H1 (cell line): ENCODE measurements around the gene PXK. TPM values are rescaled to one million over a fixed set of nuclear protein-coding genes. Genes with fewer than 3 reads are reported as not detected.

Experiments
- BACH1 ChIP-seq: IDR thresholded peaks from 2 replicates; pipeline ENCODE4 v1.6.1; 2012; ENCODE audit warnings: low read length, improper control_type of control experiment
- BRCA1 ChIP-seq: IDR thresholded peaks from 2 replicates; pipeline ENCODE4 v1.6.1; 2012; ENCODE audit warnings: low read depth, low read length, improper control_type of control experiment
- CTBP2 ChIP-seq: IDR thresholded peaks from 2 replicates; pipeline ENCODE4 v1.7.0; 2011; ENCODE audit warnings: borderline replicate concordance, mild to moderate bottlenecking, moderate library complexity, mixed read lengths, low read length; ENCODE audit not compliant: insufficient read depth, insufficient read length
- E2F6 ChIP-seq: IDR thresholded peaks from 2 replicates; pipeline ENCODE4 v1.6.1; 2012; ENCODE audit warnings: inconsistent platforms
- POLR2AphosphoS5 ChIP-seq: IDR thresholded peaks from 2 replicates; pipeline ENCODE4 v1.6.1; 2011; ENCODE audit warnings: low read depth, low read length
- RBBP5 ChIP-seq: IDR thresholded peaks from 2 replicates; pipeline ENCODE4 v1.7.1; 2012; ENCODE audit warnings: low read depth, mild to moderate bottlenecking, inconsistent platforms, low read length, moderate library complexity, borderline replicate concordance
- TBP ChIP-seq: IDR thresholded peaks from 2 replicates; pipeline ENCODE4 v1.6.1; 2011; ENCODE audit warnings: low read depth, low read length, improper control_type of control experiment
- ZNF274 ChIP-seq: IDR thresholded peaks from 2 replicates; pipeline ENCODE4 v1.7.0; 2012; ENCODE audit warnings: low read length, borderline replicate concordance; ENCODE audit errors: extremely low read depth
- polyA plus RNA-seq, 7 experiments: library from polyadenylated mRNA; depleted of rRNA in 3 of 7; stranded (reverse) in 5 of 7; unstranded in 2 of 7; fragments of >200 nt in 5 of 7; fragments of 200-250 nt in 2 of 7; gene quantifications; 1 replicate in 5 of 7; 2 replicates in 1 of 7; 4 replicates in 1 of 7; pipeline versions ENCODE4 v1.2.1 to v1.2.3, GENCODE V29; 2011 to 2013; ENCODE audit warnings: missing spikeins in 2 of 7, mixed read lengths in 2 of 7
- total RNA-seq: library from RNA; stranded (reverse); fragmentation: NEBNext Ultra II Directional; extraction: Animal tissue kit (Norgen Biotek cat#: 25700); gene quantifications from 2 replicates; pipeline ENCODE4 v1.2.1, GENCODE V29; 2021
- TF ChIP-seq, protein P1 (sequence below): fragments of 300-600 bp; sonication (generic); IDR thresholded peaks from 2 replicates; pipeline ENCODE4 v1.7.1; 2012; ENCODE audit warnings: low read length, moderate library complexity, mild to moderate bottlenecking, inconsistent platforms; ENCODE audit not compliant: insufficient replicate concordance
- TF ChIP-seq, protein P2 (sequence below): IDR thresholded peaks from 2 replicates; pipeline ENCODE4 v1.6.1; 2011; ENCODE audit warnings: low read length, improper control_type of control experiment

PXK gene
- total and polyA plus RNA-seq, 2 of the 8 experiments (the other 6 are each of a cell fraction or from before 2014, with no cell fraction given), result 3.5 to 7.1 TPM

DNA sequence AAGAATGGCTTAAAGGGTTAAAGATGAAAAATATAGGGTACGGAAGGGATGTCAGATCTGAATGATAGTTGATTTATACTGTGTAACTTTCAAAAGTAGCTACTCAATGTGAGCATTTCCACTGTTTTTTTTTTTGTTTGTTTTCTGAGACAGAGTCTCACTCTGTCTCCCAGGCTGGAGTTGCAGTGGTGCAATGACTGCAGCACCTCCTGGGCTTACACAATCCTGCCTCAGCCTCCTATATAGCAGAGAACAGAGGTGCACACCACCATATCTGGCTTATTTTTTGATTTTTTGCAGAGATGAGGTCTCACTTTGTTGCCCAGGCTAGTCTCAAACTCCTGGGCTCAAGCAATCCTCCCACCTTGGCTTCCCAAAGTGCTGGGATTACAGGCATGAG is 9.9 kb upstream of the PXK start (continued):
- TF ChIP-seq, protein P1, sequence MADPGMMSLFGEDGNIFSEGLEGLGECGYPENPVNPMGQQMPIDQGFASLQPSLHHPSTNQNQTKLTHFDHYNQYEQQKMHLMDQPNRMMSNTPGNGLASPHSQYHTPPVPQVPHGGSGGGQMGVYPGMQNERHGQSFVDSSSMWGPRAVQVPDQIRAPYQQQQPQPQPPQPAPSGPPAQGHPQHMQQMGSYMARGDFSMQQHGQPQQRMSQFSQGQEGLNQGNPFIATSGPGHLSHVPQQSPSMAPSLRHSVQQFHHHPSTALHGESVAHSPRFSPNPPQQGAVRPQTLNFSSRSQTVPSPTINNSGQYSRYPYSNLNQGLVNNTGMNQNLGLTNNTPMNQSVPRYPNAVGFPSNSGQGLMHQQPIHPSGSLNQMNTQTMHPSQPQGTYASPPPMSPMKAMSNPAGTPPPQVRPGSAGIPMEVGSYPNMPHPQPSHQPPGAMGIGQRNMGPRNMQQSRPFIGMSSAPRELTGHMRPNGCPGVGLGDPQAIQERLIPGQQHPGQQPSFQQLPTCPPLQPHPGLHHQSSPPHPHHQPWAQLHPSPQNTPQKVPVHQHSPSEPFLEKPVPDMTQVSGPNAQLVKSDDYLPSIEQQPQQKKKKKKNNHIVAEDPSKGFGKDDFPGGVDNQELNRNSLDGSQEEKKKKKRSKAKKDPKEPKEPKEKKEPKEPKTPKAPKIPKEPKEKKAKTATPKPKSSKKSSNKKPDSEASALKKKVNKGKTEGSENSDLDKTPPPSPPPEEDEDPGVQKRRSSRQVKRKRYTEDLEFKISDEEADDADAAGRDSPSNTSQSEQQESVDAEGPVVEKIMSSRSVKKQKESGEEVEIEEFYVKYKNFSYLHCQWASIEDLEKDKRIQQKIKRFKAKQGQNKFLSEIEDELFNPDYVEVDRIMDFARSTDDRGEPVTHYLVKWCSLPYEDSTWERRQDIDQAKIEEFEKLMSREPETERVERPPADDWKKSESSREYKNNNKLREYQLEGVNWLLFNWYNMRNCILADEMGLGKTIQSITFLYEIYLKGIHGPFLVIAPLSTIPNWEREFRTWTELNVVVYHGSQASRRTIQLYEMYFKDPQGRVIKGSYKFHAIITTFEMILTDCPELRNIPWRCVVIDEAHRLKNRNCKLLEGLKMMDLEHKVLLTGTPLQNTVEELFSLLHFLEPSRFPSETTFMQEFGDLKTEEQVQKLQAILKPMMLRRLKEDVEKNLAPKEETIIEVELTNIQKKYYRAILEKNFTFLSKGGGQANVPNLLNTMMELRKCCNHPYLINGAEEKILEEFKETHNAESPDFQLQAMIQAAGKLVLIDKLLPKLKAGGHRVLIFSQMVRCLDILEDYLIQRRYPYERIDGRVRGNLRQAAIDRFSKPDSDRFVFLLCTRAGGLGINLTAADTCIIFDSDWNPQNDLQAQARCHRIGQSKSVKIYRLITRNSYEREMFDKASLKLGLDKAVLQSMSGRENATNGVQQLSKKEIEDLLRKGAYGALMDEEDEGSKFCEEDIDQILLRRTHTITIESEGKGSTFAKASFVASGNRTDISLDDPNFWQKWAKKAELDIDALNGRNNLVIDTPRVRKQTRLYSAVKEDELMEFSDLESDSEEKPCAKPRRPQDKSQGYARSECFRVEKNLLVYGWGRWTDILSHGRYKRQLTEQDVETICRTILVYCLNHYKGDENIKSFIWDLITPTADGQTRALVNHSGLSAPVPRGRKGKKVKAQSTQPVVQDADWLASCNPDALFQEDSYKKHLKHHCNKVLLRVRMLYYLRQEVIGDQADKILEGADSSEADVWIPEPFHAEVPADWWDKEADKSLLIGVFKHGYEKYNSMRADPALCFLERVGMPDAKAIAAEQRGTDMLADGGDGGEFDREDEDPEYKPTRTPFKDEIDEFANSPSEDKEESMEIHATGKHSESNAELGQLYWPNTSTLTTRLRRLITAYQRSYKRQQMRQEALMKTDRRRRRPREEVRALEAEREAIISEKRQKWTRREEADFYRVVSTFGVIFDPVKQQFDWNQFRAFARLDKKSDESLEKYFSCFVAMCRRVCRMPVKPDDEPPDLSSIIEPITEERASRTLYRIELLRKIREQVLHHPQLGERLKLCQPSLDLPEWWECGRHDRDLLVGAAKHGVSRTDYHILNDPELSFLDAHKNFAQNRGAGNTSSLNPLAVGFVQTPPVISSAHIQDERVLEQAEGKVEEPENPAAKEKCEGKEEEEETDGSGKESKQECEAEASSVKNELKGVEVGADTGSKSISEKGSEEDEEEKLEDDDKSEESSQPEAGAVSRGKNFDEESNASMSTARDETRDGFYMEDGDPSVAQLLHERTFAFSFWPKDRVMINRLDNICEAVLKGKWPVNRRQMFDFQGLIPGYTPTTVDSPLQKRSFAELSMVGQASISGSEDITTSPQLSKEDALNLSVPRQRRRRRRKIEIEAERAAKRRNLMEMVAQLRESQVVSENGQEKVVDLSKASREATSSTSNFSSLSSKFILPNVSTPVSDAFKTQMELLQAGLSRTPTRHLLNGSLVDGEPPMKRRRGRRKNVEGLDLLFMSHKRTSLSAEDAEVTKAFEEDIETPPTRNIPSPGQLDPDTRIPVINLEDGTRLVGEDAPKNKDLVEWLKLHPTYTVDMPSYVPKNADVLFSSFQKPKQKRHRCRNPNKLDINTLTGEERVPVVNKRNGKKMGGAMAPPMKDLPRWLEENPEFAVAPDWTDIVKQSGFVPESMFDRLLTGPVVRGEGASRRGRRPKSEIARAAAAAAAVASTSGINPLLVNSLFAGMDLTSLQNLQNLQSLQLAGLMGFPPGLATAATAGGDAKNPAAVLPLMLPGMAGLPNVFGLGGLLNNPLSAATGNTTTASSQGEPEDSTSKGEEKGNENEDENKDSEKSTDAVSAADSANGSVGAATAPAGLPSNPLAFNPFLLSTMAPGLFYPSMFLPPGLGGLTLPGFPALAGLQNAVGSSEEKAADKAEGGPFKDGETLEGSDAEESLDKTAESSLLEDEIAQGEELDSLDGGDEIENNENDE, result no peak
- TF ChIP-seq BACH1 (no peak), CTBP2 (no peak), POLR2AphosphoS5 (no peak), ZNF274 (no peak), RBBP5 (no peak), BRCA1 (no peak), E2F6 (no peak), TBP (no peak)
- TF ChIP-seq, protein P2, sequence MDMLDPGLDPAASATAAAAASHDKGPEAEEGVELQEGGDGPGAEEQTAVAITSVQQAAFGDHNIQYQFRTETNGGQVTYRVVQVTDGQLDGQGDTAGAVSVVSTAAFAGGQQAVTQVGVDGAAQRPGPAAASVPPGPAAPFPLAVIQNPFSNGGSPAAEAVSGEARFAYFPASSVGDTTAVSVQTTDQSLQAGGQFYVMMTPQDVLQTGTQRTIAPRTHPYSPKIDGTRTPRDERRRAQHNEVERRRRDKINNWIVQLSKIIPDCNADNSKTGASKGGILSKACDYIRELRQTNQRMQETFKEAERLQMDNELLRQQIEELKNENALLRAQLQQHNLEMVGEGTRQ, result no peak
